ENCODE data around the gene TNKS2.

GRCh38 chr10:91759581-91759986, 38.6 kb upstream of the TNKS2 start:
- TF ChIP-seq POLR2A (IDR thresholded peaks at IDR 0.05; ENCODE audit: low read length) (no peak), GATA1 (IDR thresholded peaks at IDR 0.05; ENCODE audit: low read depth, low read length) (no peak)

All from erythroblast (primary cell).